GM18858 (cell line): ENCODE data around the gene CYP26A1.

ENCODE experiments used
- ATAC-seq: cut with Tn5 transposase; IDR thresholded peaks from one replicate; pipeline ENCODE4 v1.9.1; 2021; ENCODE audit not compliant: unreplicated experiment

CYP26A1 gene

DNA sequence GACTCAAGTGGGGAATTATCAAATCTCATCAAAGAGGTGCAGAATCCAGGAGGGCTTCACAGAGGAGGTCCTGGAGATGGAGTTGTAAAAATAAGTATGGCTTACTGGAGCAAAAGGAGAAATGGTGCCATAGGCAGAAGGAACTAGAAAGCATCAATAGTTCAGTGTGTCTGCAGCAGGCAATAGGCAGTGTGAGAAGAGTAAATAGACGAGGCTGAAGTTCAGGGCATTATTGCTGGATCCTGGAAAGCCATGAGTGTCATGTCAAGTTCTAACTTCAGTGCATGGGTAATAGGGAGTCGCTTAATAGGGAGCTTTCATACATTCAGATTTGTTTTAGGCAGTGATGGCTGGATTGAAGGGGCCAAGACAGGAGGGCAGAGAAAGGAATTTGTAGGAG is 39.3 kb downstream of the CYP26A1 start:
- ATAC-seq, result no peak

DNA sequence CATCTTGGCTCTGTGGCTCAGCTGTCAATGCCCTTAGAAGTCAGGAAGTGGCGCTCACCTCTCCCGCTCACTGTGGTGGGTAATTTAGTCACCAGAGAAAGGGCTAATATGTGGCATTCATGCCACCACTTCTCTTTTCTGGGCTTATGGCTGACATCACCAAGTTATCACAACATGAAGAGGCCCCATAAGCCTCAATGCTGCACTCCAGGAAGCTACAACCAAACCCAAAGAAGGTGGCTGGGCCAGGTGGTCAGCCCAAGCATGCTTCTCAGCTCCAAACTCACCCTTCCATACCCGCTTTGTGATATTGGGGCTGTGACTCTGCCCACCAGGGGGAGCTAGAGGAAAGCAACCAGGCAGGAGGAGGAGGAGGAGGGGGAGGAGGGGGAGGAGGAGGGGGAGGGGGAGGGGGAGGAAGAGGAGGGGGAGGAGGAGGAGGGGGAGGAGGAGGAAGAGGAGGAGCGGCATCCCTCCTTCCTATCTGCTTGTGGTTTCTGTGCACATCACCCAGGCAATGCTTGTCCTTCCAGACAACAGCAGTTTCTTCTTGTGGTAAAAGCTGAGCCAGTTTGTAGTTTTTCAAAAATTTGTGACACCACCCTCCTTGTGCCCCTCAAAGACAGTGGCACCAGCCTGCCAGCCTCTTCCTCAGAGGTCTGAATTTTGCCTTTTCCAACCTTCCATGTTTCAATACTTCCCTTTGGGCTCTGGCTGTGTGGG is 42.1 kb downstream of the CYP26A1 start:
- no peak for ATAC-seq

DNA sequence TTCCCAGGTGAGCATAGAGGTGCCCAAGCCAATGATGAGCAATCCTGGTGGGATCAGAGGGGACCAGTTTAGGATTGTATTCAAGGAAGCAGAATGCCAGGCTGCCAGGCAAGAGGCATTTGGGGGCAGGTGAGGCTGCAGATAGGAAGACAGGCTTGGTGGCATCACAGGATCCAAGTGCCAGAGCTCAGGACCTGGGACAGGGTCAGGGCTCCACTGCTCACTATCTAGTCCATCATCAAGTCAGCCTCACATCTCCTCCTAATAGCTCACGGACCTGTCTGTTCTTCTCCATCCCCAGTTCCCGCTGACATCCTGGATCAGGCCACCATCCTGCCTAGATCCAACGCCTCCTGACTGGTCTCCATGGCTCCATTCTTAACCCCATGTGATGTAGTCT is 47.6 kb downstream of the CYP26A1 start:
- no peak for ATAC-seq

DNA sequence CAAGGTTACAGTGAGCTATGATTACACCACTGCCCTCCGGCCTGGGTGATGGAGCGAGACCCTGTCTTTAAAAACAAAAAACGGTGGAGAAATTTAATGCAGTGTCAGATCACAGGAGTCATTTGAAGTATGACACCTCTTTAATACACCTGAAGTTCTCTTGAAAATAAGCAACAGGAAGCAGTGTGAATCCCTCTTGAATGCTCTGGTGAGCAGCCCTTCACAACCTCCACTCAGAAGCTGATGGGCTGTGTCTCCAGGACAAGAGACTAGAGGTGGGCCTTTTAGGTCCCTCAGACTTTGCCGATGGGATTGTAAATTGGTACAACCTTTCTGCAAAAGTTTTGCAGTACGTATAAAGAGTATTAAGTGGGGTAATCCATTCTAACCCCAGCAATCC is 50.1 kb downstream of the CYP26A1 start:
- ATAC-seq, result no peak

DNA sequence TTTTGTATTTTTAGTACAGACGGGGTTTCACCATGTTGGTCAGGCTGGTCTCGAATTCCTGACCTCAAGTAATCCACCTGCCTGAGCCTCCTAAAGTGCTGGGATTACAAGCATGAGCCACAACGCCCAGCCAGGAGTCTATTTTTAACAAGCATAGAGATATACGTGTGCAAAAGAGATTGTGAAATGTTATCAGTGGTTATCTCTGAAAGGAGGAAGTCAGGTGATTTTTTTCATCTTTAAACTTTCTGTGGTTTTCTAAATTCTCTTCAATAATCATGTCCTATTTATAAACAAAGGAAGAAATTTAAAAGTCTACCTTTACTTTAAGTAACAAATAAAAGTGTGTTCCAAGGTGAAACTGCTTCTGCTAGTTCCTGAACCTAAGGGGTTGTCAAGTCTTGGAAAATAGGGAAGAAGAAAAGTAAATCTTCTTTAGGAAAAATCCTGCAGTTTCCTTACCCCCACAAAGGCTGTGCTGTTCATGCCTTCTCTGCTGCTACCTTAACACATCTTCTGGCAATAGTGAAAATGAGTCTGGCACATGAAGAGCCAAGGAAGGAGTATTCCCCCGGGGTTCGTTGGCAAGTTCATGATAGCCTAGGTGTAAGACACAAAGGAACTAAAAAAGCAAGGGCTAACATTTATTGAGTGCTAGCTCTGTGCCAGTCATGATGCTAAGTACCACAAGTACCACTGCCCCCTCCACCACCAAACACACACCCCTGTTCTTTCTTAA is 51.1 kb downstream of the CYP26A1 start:
- ATAC-seq, result peak; percentile 60

DNA sequence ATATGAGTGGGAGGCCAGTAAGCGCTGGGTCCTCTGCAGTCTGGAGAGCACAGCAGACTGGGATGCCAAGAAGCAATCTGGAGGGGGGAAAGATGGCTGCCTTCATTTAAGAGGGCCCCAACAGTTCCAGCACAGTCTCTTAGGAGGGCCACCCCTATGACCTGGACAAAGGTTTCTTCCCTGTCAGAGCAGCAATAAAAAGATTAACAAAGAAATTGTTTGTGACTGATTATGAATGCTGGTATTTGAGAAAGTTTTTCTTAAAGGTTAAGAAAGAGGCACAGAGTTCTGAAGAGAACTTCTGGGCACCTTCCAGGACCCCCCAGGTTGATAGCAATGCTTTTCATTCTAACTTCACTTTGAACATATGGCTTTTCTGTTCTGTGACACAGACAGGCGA is 52.3 kb downstream of the CYP26A1 start:
- no peak for ATAC-seq

DNA sequence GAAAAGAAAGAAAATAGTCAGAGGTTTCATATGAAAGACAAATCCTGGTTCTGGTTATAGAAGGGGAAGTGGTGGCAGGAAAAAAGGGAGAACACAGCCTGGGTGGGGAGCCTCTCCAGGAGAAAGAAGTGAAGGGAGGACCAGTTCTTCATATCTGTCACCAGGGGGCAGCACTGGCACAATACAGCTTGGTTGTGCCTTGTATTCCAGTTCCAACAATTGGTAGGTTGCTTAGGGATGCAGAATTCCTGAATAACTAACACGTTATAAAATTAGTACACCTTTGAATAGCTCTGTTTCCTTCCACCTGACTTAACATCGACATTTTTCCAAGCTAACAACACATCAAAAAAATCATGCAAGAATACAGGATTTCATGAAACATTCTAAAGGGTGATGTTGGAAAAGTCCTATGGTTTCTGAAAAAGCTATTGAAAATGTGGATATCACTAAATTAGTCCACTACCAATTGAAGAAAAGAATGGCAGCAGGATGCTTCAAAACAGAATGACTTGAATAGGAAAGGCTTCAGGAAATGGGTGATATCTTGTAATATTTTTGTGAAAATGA is 52.9 kb downstream of the CYP26A1 start:
- no peak for ATAC-seq
